ENCODE data around the gene EFCAB3.
"Not testable (repeated sequence)": the region's sequence is repeated elsewhere in the genome, so short reads cannot be mapped to it uniquely, and the experiment has no call there.

EFCAB3 gene

GRCh38 chr17:62380253-62380652, at the start of gene EFCAB3:
Gene EFCAB3 (plus strand): TSS chr17:62380553. CDS start chr17:62382980, 2,427 bp downstream.
- no peak for FAIRE-seq

DNA sequence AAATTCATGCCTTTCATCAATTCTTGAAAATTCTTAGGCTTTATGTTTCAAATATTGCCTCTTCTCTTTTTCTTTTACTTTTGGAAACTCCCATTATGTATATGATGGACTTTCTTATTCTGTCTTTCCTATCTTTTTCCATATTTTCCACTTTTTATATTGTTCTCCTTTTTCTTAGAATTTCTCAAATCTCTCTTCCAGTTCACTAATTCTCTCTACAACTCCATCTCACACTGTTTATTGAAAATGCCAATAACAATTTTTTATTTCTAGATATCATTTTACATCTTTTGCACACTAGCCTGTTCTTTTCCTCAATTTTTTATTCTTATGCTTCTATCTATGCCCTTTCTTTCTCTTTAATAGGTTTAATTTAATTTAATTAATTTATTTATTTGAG, 43.8 kb upstream of the EFCAB3 start:
- no peak for FAIRE-seq

GRCh38 chr17:62343764-62344270, 36.5 kb upstream of the EFCAB3 start:
- no peak for FAIRE-seq

- FAIRE-seq: no peak
Observed at GRCh38 chr17:62351176-62351575, 29.2 kb upstream of the EFCAB3 start.

DNA sequence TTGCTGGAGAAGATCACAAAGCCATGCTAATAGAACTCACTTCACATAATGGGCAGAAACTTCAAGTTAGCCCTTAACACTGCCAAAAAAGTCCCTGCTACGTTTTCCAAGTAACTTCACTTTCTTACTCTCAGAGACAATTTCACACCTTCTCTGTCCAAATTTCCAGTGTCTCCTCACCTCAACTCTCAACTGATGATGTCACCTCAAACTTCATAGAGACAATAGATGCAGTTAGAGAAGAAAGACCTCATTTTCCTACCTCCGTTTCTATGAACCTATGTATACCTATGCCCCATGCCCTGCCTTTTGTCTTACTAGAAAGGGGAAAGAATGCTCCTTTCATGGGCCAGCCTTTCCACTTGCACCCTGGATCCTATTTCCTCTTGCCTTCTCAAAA, 14.2 kb upstream of the EFCAB3 start:
- no peak for FAIRE-seq

DNA sequence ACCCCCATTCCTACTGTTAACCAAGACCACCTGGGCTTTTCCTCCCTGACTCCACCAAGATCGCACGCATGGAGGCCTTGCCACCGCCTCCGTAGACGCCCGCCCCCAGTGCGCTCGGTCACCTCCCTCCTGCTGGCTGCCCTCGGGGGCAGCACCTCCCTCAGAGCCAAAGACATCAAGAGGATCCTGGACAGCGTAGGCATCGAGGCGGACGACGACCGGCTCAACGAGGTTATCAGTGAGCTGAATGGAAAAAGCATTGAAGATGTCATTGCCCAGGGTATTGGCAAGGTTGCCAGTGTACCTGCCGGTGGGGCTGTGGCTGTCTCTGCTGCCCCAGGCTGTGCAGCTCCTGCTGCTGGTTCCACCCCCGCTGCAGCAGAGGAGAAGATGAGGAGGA, 1.2 kb downstream of the EFCAB3 start:
- no peak for FAIRE-seq

DNA sequence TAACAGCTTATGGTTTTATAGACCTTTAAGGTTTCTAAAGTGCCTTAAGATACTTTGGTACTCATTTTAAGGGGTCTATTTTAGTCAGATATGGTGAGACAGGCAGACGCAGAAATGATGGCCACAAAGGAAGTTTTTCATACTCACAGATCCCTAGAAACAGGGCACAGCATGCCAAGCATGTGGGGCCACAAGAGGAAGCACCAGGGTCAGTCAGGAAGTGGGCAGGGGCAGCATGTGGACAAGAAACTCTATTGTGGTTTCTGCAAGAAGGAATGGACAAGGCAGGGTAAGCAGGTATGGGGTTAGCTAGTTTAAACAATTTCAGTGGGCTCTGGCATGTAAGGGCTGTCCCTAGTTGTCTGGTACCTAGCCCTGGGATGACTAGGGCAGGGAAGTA, 8.5 kb downstream of the EFCAB3 start:
- no peak for FAIRE-seq

GRCh38 chr17:62392908-62393307, 12.6 kb downstream of the EFCAB3 start:
- no peak for FAIRE-seq

DNA sequence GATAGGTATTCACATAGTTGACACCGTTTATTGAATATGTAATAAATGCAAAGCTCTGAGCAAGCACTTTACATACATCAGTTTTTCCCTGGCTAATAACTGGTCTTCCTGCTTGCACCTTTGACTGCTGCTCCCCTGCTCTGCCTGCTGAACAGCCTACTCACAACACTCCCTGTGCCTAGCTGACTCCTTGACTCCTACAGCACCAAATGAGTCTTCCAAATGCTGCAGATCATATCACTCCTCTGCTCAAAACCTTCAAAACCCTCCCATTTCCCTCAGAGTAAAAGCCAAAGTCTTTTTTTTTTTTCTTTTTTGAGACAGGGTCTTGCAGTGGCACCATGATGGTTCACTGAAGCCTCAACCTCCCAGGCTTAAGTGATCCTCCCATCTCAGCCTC, 18.5 kb downstream of the EFCAB3 start:
- FAIRE-seq: no peak

GRCh38 chr17:62405451-62405850, 25.1 kb downstream of the EFCAB3 start:
- FAIRE-seq: no peak

- FAIRE-seq: not testable (repeated sequence)
Observed at GRCh38 chr17:62413090-62413489, 32.7 kb downstream of the EFCAB3 start.

GRCh38 chr17:62423647-62424461, 43.5 kb downstream of the EFCAB3 start, which contains the start of gene METTL2A:
Gene METTL2A (plus strand): TSS chr17:62423897. CDS start chr17:62423903, 6 bp downstream.
- FAIRE-seq: peak; percentile 60

DNA sequence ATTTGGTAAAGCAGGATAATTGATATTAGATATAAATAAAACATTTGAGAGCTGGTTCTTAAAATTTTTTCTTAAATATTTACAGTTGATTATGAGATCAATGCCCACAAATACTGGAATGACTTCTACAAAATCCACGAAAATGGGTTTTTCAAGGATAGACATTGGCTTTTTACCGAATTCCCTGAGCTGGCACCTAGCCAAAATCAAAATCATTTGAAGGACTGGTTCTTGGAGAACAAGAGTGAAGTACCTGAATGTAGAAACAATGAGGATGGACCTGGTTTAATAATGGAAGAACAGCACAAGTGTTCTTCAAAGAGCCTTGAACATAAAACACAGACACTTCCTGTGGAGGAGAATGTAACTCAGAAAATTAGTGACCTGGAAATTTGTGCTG, 45.9 kb downstream of the EFCAB3 start:
- not testable (repeated sequence) for FAIRE-seq

GRCh38 chr17:62435251-62435650, 54.9 kb downstream of the EFCAB3 start:
- FAIRE-seq: not testable (repeated sequence)

- FAIRE-seq: not testable (repeated sequence)
Observed at GRCh38 chr17:62441181-62441580, 60.8 kb downstream of the EFCAB3 start.

GRCh38 chr17:62444063-62444462, 63.7 kb downstream of the EFCAB3 start:
- no peak for FAIRE-seq

DNA sequence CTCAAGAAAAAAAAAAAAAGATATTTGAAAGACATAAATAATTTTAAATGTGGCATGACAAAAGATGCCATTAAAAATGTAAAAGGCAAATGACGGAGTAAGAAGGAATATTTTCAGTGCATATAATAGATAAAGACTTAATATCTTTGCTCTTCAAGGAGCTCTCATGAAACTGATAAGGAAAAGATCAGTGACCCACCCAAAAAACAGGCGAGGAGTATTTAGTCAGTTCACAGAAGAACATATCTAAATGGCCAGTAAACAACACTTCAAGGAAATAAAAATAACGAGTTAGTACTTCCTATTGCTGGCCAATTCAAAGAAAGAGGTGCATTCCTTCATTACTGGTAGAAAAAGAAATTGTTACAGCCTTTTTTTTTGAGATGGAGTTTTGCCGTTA, 65.4 kb downstream of the EFCAB3 start:
- FAIRE-seq: not testable (repeated sequence)

GRCh38 chr17:62452195-62452594, 71.8 kb downstream of the EFCAB3 start:
- FAIRE-seq: not testable (repeated sequence)

GRCh38 chr17:62453041-62453440, 72.7 kb downstream of the EFCAB3 start:
- not testable (repeated sequence) for FAIRE-seq

- FAIRE-seq: not testable (repeated sequence)
Observed at GRCh38 chr17:62453656-62454055, 73.3 kb downstream of the EFCAB3 start.

- not testable (repeated sequence) for FAIRE-seq
Observed at GRCh38 chr17:62454111-62454510, 73.8 kb downstream of the EFCAB3 start.

- no peak for FAIRE-seq
Observed at GRCh38 chr17:62456016-62456415, 75.7 kb downstream of the EFCAB3 start.

- not testable (repeated sequence) for FAIRE-seq
Observed at GRCh38 chr17:62458483-62458882, 78.1 kb downstream of the EFCAB3 start.

DNA sequence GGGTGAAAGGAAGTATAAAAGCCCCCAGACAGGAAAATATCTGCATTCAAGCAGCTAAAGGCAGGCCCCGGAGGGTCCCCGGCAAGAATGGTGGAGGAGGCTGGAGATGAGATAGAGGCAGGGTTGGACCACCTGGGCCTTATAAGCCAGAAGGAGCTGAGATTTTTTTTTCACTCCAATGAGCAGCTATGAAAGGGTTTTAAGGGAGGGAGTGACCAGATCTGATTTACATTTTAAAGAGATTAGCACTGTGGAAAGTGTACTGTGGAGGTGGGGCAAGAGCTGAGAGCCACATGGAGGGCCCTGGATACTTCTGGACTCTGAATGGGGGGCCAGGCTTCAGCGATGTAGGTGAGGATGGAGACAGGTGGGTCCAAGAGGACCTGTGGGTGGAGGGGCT, 84.1 kb downstream of the EFCAB3 start:
- not testable (repeated sequence) for FAIRE-seq

All from G401.6 (cell line).